Psoas muscle (tissue), 8 donors: ENCODE data around the gene COL23A1. TPM values are rescaled to one million over a fixed set of nuclear protein-coding genes. Genes with fewer than 3 reads are reported as not detected.

Experiments
- ATAC-seq, 4 donors: fragments of 200-7000 bp; cut with Tn5 transposase; one replicate each; pipeline ENCODE4 v1.9.1; 2020; ENCODE audit warnings: moderate library complexity in 3 of 4, mild to moderate bottlenecking in 2 of 4
- DNase-seq, 2 donors: peaks; one replicate each; pipeline ENCODE4 v3.0.0-alpha.2; 2020
- H3K27ac ChIP-seq: fragments of 200-600 bp; one replicate; pipeline ENCODE4 v1.8.0; 2022
- H3K27me3 ChIP-seq, 3 donors: fragments of 200-600 bp in 1 of 3; one replicate each; pipeline versions ENCODE4 v1.6.1 to v1.8.0; 2013 to 2022; ENCODE audit warnings: low read length in 2 of 3, mild to moderate bottlenecking in 2 of 3, moderate library complexity in 1 of 3; ENCODE audit not compliant: insufficient read depth in 3 of 3
- H3K36me3 ChIP-seq, 2 donors: fragments of 200-600 bp in 1 of 2; one replicate each; pipeline versions ENCODE4 v1.6.1 to v1.8.0; 2013 to 2022; ENCODE audit warnings: low read depth in 1 of 2, mild to moderate bottlenecking in 1 of 2, moderate library complexity in 1 of 2; ENCODE audit not compliant: insufficient read depth in 1 of 2
- H3K4me1 ChIP-seq: fragments of 200-600 bp; one replicate; pipeline ENCODE4 v1.8.0; 2022
- H3K4me3 ChIP-seq: fragments of 200-600 bp; one replicate; pipeline ENCODE4 v1.8.0; 2022; ENCODE audit warnings: mild to moderate bottlenecking
- H3K9me3 ChIP-seq: fragments of 200-600 bp; one replicate; pipeline ENCODE4 v1.8.0; 2022
- WGBS, 3 donors: extraction: QIAGEN DNeasy Blood & Tissue Kit; methylation state at CpG; one replicate each; pipeline versions ENCODE4 v1.1.6 to v1.1.7; 2013; 5-methylcytosine and 5-hydroxymethylcytosine counted together
- intact Hi-C, 2 donors: fragments of 100-400 bp; cut with DNase I; formaldehyde crosslinking; loops; one replicate each; pipeline versions ENCODE4 v1.11.0 to v1.14.2; 2022
- polyA plus RNA-seq, 3 donors: library from polyadenylated mRNA; stranded (reverse); fragments of 200-250 nt; gene quantifications; one replicate each; pipeline ENCODE4 v1.2.3, GENCODE V29; 2013
- total RNA-seq, 4 donors: library from RNA; stranded (reverse); fragmentation: NEBNext Ultra II Directional in 2 of 4; extraction: Animal tissue kit (Norgen Biotek cat#: 25700) in 2 of 4; gene quantifications; one replicate each; pipeline versions ENCODE4 v1.2.1 to v1.2.4, GENCODE V29; 2021 to 2023
- TF ChIP-seq, protein P1 (sequence below): fragments of 200-600 bp; IDR thresholded peaks from one replicate; pipeline ENCODE4 v1.8.0; 2022; ENCODE audit warnings: antibody characterized with exemption
- donor health status: healthy with polysubstance abuse.
- donor health status: DM: no; HTN: no; CAD: no; lungs with moderate emphysema.
- donor health status: Bipolar disorder and iron deficiency.
- donor health status: healthy.
- donor health status: DM: yes; HTN: yes; CAD: no.
- donor health status: DM: no; HTN: no; CAD: no.
- donor health status: DM: no; HTN: no; CAD: no.
- donor health status: DM: yes; HTN: yes; CAD: no.

The COL23A1 gene
- total and polyA plus RNA-seq, 7 donors = 0.66 to 3.0 (median 1.2) TPM

DNA sequence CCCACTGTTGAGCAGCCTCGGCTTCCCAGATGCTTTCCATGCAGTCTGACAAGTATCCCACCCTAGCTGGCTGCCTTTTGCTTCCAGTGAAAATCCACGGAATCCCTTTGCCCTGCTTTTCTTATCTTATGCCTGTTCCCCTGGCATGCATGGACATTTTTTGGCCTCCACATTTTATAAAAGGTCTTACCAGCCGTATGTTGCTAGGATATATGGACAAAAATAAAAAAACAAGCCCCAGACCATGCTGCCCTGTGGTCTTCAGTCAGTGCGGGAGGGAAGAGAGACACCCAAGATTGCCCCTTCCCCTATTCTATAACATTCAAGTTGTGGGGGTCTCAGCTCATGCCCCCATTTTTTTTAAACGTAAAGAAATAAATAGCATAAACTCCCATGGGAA is 129.6 kb downstream of the COL23A1 start:
- intact Hi-C loops = loop anchor here (5.0 kb wide), 2 partner anchors 87 to 128 kb away; no protein-coding TSS in a partner anchor

DNA sequence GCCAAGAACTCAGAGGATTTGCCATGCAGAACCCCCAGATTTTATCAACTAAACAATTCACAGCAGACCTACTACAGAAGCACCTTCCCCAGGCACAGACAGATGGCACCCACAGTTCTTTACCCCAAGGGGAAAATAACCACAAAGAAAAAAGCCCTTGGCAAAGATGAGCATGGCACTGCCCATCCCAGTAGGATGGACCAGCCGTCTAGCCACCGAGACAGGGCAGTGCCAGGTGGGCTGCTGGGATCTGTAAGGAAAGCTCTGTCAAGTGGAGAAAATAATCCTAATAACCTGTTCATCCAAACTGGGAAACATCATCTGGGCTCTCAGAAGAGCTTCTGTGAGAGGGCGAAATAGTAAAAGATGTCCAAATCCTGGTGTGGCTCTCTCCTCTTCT is 130.0 kb downstream of the COL23A1 start:
- no peaks in the 10 kb centered on the region for H3K9me3 ChIP-seq
- DNase-seq (no peak), ATAC-seq (no peak)
- WGBS, 3 donors = 82 to 89% (median 88%) methylated on average over 3 of the region's 3 CpGs
- TF ChIP-seq, protein P1, sequence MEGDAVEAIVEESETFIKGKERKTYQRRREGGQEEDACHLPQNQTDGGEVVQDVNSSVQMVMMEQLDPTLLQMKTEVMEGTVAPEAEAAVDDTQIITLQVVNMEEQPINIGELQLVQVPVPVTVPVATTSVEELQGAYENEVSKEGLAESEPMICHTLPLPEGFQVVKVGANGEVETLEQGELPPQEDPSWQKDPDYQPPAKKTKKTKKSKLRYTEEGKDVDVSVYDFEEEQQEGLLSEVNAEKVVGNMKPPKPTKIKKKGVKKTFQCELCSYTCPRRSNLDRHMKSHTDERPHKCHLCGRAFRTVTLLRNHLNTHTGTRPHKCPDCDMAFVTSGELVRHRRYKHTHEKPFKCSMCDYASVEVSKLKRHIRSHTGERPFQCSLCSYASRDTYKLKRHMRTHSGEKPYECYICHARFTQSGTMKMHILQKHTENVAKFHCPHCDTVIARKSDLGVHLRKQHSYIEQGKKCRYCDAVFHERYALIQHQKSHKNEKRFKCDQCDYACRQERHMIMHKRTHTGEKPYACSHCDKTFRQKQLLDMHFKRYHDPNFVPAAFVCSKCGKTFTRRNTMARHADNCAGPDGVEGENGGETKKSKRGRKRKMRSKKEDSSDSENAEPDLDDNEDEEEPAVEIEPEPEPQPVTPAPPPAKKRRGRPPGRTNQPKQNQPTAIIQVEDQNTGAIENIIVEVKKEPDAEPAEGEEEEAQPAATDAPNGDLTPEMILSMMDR = no peak
- no peak overlapping the region for H3K4me3 ChIP-seq
- no peak overlapping the region for H3K27ac ChIP-seq
- no peaks in the 10 kb centered on the region for H3K36me3 ChIP-seq
- no peaks in the 10 kb centered on the region for H3K4me1 ChIP-seq
- H3K27me3 ChIP-seq = no peaks in the 10 kb centered on the region
- intact Hi-C loops = loop anchor here (5.0 kb wide), 2 partner anchors 87 to 128 kb away; no protein-coding TSS in a partner anchor

More for the DNA sequence above, 129.6 kb downstream of the COL23A1 start:
- no peaks in the 10 kb centered on the region for H3K36me3 ChIP-seq
- WGBS, 3 donors = 45 to 55% (median 46%) methylated on average over 5 of the region's 5 CpGs
- no peaks in the 10 kb centered on the region for H3K9me3 ChIP-seq
- no peak for ATAC-seq
- no peaks in the 10 kb centered on the region for H3K27me3 ChIP-seq
- no peak overlapping the region for H3K4me3 ChIP-seq
- H3K4me1 ChIP-seq = no peaks in the 10 kb centered on the region
- no peak for DNase-seq
- TF ChIP-seq, protein P1 = no peak
- H3K27ac ChIP-seq = no peak overlapping the region

DNA sequence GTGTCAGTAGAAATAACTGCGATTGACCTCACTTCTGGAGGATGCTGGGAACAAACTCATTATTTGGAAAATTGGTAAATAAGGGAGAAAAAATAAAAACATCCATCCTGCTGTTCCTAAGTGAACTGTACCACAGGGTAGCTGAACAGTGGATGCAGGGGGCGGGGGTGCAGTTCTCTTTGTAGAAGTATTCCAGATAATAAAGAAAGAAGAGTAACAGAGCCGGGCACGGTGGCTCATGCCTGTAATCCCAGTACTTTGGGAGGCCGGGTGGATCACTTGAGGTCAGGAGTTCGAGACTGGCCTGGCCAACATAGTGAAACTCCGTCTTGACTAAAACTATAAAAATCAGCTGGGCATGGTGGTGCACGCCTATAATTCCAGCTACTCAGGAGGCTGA is 132.1 kb downstream of the COL23A1 start:
- H3K4me1 ChIP-seq = no peaks in the 10 kb centered on the region
- ATAC-seq = no peak
- TF ChIP-seq, protein P1 = no peak
- no peaks in the 10 kb centered on the region for H3K9me3 ChIP-seq
- H3K36me3 ChIP-seq = no peaks in the 10 kb centered on the region
- no peak overlapping the region for H3K4me3 ChIP-seq
- DNase-seq = no peak
- no peak overlapping the region for H3K27ac ChIP-seq
- no peaks in the 10 kb centered on the region for H3K27me3 ChIP-seq
- intact Hi-C loops = no loop called here
- WGBS, 3 donors = 85 to 94% (median 93%) methylated on average over 8 of the region's 8 CpGs

DNA sequence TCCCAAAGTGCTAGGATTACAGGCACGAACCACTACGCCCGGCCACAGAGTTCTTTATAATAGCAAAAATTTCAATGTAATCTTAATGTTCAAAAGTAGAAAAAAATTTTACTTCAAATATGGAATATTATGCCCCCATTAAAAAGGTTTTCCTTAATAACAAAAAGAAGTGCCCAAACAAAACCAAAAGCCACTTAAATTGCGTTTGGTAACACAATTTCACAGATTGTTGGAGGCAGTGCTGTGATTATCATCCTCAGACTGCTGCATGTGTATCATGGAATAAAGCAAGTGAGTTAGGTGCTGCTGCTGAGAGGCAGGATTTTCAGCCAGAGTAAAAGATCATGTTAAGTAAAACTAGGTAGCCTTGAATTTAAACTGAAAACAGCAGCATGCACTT is 132.7 kb downstream of the COL23A1 start:
- intact Hi-C loops = no loop called here
- Histone ChIP-seq H3K36me3 (no peaks in the 10 kb centered on the region), H3K4me1 (no peaks in the 10 kb centered on the region), H3K9me3 (no peaks in the 10 kb centered on the region), H3K4me3 (no peak overlapping the region), H3K27me3 (no peaks in the 10 kb centered on the region), H3K27ac (no peak overlapping the region)
- TF ChIP-seq, protein P1 = no peak
- 92 to 97% (median 95%) methylated on average over 4 of the region's 4 CpGs for WGBS, 3 donors
- ATAC-seq (no peak), DNase-seq (no peak)

GRCh38 chr5:178455480-178455835 is 134.7 kb downstream of the COL23A1 start:
- no peak overlapping the region for H3K27ac ChIP-seq
- no peaks in the 10 kb centered on the region for H3K36me3 ChIP-seq
- H3K4me1 ChIP-seq = no peaks in the 10 kb centered on the region
- no peaks in the 10 kb centered on the region for H3K27me3 ChIP-seq
- no peak overlapping the region for H3K4me3 ChIP-seq
- intact Hi-C loops = no loop called here
- 87 to 96% (median 88%) methylated on average over 10 to 14 of the region's 14 CpGs for WGBS, 3 donors
- H3K9me3 ChIP-seq = no peaks in the 10 kb centered on the region
- TF ChIP-seq, protein P1 = no peak
- DNase-seq (no peak), ATAC-seq (no peak)
